DMS114 treated with DMSO at 0.1 percent for 48 hours (cell line): ENCODE results near the gene LDLRAD3.

Source experiments
- DNase-seq: peaks from one replicate; lab custom pipeline; 2025; ENCODE audit not compliant: unreplicated experiment; lab: John Stamatoyannopoulos, UW

LDLRAD3 gene

GRCh38 chr11:36193721-36194120, 249.9 kb downstream of the LDLRAD3 start:
- no peak for DNase-seq

- DNase-seq: no peak
These were observed 251.9 kb downstream of the LDLRAD3 start for GRCh38 chr11:36195496-36196354.

GRCh38 chr11:36196411-36196998, 252.6 kb downstream of the LDLRAD3 start:
- no peak for DNase-seq

- no peak for DNase-seq
These were observed 257.5 kb downstream of the LDLRAD3 start for GRCh38 chr11:36201411-36201810.

GRCh38 chr11:36205536-36205935, 261.7 kb downstream of the LDLRAD3 start:
- no peak for DNase-seq

GRCh38 chr11:36210529-36210928, 266.7 kb downstream of the LDLRAD3 start:
- DNase-seq: no peak

- DNase-seq: no peak
These were observed 268.0 kb downstream of the LDLRAD3 start for GRCh38 chr11:36211761-36212430.

GRCh38 chr11:36212564-36213392, 268.9 kb downstream of the LDLRAD3 start:
- no peak for DNase-seq

- DNase-seq: no peak
These were observed 269.6 kb downstream of the LDLRAD3 start for GRCh38 chr11:36213393-36213840.

GRCh38 chr11:36214480-36214879, 270.6 kb downstream of the LDLRAD3 start:
- DNase-seq: no peak

GRCh38 chr11:36214976-36215692, 271.3 kb downstream of the LDLRAD3 start:
- DNase-seq: no peak

- DNase-seq: no peak
These were observed 271.8 kb downstream of the LDLRAD3 start for GRCh38 chr11:36215693-36216060.

- DNase-seq: no peak
These were observed 272.3 kb downstream of the LDLRAD3 start for GRCh38 chr11:36216061-36216615.

GRCh38 chr11:36218283-36218921, 274.5 kb downstream of the LDLRAD3 start:
- no peak for DNase-seq

- DNase-seq: no peak
These were observed 276.1 kb downstream of the LDLRAD3 start for GRCh38 chr11:36219996-36220395.

- no peak for DNase-seq
These were observed 279.2 kb downstream of the LDLRAD3 start for GRCh38 chr11:36222831-36223635.

GRCh38 chr11:36224209-36224882, 280.5 kb downstream of the LDLRAD3 start:
- DNase-seq: no peak

GRCh38 chr11:36227044-36227443, 283.2 kb downstream of the LDLRAD3 start:
- DNase-seq: no peak
